Middle frontal gyrus (tissue), 1 donor: Measurements from ENCODE around the gene METTL25.
A peak's percentile ranks its signal among the peaks of the same experiment; 100 is the strongest.
"Not testable (repeated sequence)": the region's sequence is repeated elsewhere in the genome, so short reads cannot be mapped to it uniquely, and the experiment has no call there.

Experiments used
- DNase-seq: peaks from one replicate; pipeline ENCODE4 v3.0.0-alpha.2; 2015; ENCODE audit warnings: low spot score; ENCODE audit errors: extremely low spot score

METTL25 gene

GRCh38 chr12:82358200-82359114 is at the start of gene METTL25, which contains the start of gene CCDC59:
Gene METTL25, plus strand, starts transcription at chr12:82358529. Its CDS starts 37 bp downstream, at chr12:82358566.
Gene CCDC59, minus strand, starts transcription at chr12:82358387. Its CDS starts 11 bp downstream, at chr12:82358376.
- peak; percentile 95 for DNase-seq

GRCh38 chr12:82314406-82314892 is 43.9 kb upstream of the METTL25 start:
- DNase-seq = no peak

GRCh38 chr12:82319276-82319675 is 39.1 kb upstream of the METTL25 start:
- no peak for DNase-seq

GRCh38 chr12:82325540-82326336 is 32.6 kb upstream of the METTL25 start:
- no peak for DNase-seq

- DNase-seq = no peak
These were observed 31.3 kb upstream of the METTL25 start for GRCh38 chr12:82326905-82327503.

GRCh38 chr12:82327861-82328260 is 30.5 kb upstream of the METTL25 start:
- no peak for DNase-seq

GRCh38 chr12:82329508-82329907 is 28.8 kb upstream of the METTL25 start:
- no peak for DNase-seq

- no peak for DNase-seq
These were observed 8.2 kb upstream of the METTL25 start for GRCh38 chr12:82350161-82350560.

- DNase-seq = no peak
These were observed 6.9 kb upstream of the METTL25 start for GRCh38 chr12:82351390-82351789.

- DNase-seq = no peak
These were observed 989 bp upstream of the METTL25 start for GRCh38 chr12:82357340-82357739.

GRCh38 chr12:82357845-82358199 is 507 bp upstream of the METTL25 start:
- no peak for DNase-seq

GRCh38 chr12:82359115-82359478 is 768 bp downstream of the METTL25 start:
- no peak for DNase-seq

GRCh38 chr12:82360834-82361233 is 2.5 kb downstream of the METTL25 start:
- not testable (repeated sequence) for DNase-seq

GRCh38 chr12:82361461-82361915 is 3.2 kb downstream of the METTL25 start:
- no peak for DNase-seq

- DNase-seq = no peak
These were observed 5.7 kb downstream of the METTL25 start for GRCh38 chr12:82363990-82364389.

GRCh38 chr12:82366197-82366596 is 7.9 kb downstream of the METTL25 start:
- no peak for DNase-seq

GRCh38 chr12:82375201-82375600 is 16.9 kb downstream of the METTL25 start:
- no peak for DNase-seq

GRCh38 chr12:82378997-82379396 is 20.7 kb downstream of the METTL25 start:
- DNase-seq = no peak

- DNase-seq = no peak
These were observed 25.7 kb downstream of the METTL25 start for GRCh38 chr12:82383930-82384552.

GRCh38 chr12:82398879-82399278 is 40.5 kb downstream of the METTL25 start:
- DNase-seq = no peak

GRCh38 chr12:82400819-82401218 is 42.5 kb downstream of the METTL25 start:
- no peak for DNase-seq
